ENCODE data around the gene GGT1. TPM values are rescaled to one million over a fixed set of nuclear protein-coding genes. Genes with fewer than 3 reads are reported as not detected.
"Not testable (repeated sequence)": the region's sequence is repeated elsewhere in the genome, so short reads cannot be mapped to it uniquely, and the experiment has no call there.

GGT1 gene
- total RNA-seq, 1 donor from 2014 or later = 47.0 TPM

- no peaks in the 10 kb centered on the region for H3K36me3 Mint-ChIP-seq (ENCODE audit: low read depth)
- peaks cover 2% of the 10 kb centered on the region for H3K4me1 Mint-ChIP-seq (ENCODE audit: low read depth)
- no peak for DNase-seq (ENCODE audit: low spot score)
- H3K9me3 Mint-ChIP-seq = no peaks in the 10 kb centered on the region
- no peaks in the 10 kb centered on the region for H3K27me3 Mint-ChIP-seq (ENCODE audit: low read depth)
- intact Hi-C loops (cut with micrococcal nuclease) = no loop called here
- H3K4me3 Mint-ChIP-seq (ENCODE audit: low read depth) = no peak overlapping the region
- H3K27ac Mint-ChIP-seq = no peak overlapping the region
These were observed 15.0 kb upstream of the GGT1 start for GRCh38 chr22:24587948-24588347.

GRCh38 chr22:24588381-24588756, 14.6 kb upstream of the GGT1 start:
- no peak for DNase-seq (ENCODE audit: low spot score)
- Mint-ChIP-seq H3K4me1 (ENCODE audit: low read depth) (peaks cover 3% of the 10 kb centered on the region), H3K36me3 (ENCODE audit: low read depth) (no peaks in the 10 kb centered on the region), H3K9me3 (no peaks in the 10 kb centered on the region), H3K4me3 (ENCODE audit: low read depth) (no peak overlapping the region), H3K27me3 (ENCODE audit: low read depth) (no peaks in the 10 kb centered on the region), H3K27ac (no peak overlapping the region)
- intact Hi-C loops (cut with micrococcal nuclease) = no loop called here

- no peak for DNase-seq (ENCODE audit: low spot score)
- Mint-ChIP-seq H3K4me3 (ENCODE audit: low read depth) (no peak overlapping the region), H3K27ac (no peak overlapping the region), H3K4me1 (ENCODE audit: low read depth) (peaks cover 4% of the 10 kb centered on the region), H3K27me3 (ENCODE audit: low read depth) (no peaks in the 10 kb centered on the region), H3K36me3 (ENCODE audit: low read depth) (no peaks in the 10 kb centered on the region), H3K9me3 (no peaks in the 10 kb centered on the region)
- intact Hi-C loops (cut with micrococcal nuclease) = no loop called here
These were observed 14.1 kb upstream of the GGT1 start for GRCh38 chr22:24588757-24589481.

DNA sequence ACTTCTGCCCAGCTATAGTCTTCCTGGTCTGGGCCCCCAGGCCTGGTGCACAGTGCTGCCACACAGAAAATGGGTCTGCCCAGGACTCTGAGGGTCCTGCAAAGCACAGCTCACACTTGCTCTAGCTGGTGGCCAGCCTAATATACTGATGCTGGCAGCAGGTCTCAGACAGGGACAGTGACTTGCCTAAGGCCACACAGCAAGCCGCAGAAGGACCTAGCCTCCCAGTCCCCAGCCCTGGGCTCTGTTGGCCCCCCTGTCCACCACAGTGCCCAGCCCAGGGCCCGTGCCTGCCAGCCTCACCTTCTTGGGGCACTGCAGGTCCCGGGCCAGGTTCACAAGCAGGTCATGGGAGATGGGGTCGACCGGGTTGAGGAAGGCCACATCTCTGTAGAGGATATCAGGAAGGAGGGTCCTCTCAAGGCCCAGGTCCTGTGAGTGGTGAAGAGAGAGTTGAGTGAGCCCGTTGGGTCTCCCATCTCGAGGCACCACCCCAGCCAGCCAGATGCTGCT, 13.4 kb upstream of the GGT1 start:
- Mint-ChIP-seq H3K4me1 (ENCODE audit: low read depth) (peaks cover 4% of the 10 kb centered on the region), H3K36me3 (ENCODE audit: low read depth) (no peaks in the 10 kb centered on the region), H3K27ac (no peak overlapping the region), H3K9me3 (no peaks in the 10 kb centered on the region), H3K27me3 (ENCODE audit: low read depth) (peaks cover 1% of the 10 kb centered on the region), H3K4me3 (ENCODE audit: low read depth) (no peak overlapping the region)
- DNase-seq (ENCODE audit: low spot score) = no peak
- intact Hi-C loops (cut with micrococcal nuclease) = no loop called here

DNA sequence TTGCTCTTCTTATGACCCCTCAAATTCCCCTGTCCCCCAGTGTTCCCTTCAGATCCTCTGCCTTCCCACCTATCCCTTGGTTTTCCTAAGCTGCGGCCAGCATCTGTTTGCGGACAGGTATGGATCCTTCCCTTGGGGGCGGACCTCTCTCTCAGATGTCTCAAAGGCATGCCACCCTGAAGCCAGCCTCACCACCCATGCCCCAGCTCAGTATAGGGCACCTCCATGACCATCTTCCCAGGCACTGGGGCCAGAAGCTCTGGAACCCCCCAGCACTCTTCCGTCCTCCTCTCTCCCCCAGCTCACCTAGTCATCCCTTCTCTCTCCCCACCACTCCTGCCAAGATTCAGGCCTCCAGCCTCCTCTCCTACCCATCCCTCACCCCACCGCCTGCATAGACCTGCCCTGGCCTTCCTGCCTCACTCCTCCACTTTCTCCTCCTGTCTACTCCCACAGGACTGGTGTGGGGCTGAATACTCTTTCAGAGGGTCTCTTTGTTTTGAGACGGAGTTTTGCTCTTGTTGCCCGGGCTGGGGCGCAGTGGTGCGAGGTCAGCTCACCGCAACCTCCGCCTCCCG, 12.3 kb upstream of the GGT1 start:
- peaks cover 1% of the 10 kb centered on the region for H3K27me3 Mint-ChIP-seq (ENCODE audit: low read depth)
- H3K4me3 Mint-ChIP-seq (ENCODE audit: low read depth) = no peak overlapping the region
- DNase-seq (ENCODE audit: low spot score) = no peak
- peaks cover 4% of the 10 kb centered on the region for H3K4me1 Mint-ChIP-seq (ENCODE audit: low read depth)
- H3K36me3 Mint-ChIP-seq (ENCODE audit: low read depth) = no peaks in the 10 kb centered on the region
- intact Hi-C loops (cut with micrococcal nuclease) = no loop called here
- no peak overlapping the region for H3K27ac Mint-ChIP-seq
- H3K9me3 Mint-ChIP-seq = no peaks in the 10 kb centered on the region

- no peaks in the 10 kb centered on the region for H3K9me3 Mint-ChIP-seq
- no peaks in the 10 kb centered on the region for H3K36me3 Mint-ChIP-seq (ENCODE audit: low read depth)
- no peak for DNase-seq (ENCODE audit: low spot score)
- intact Hi-C loops (cut with micrococcal nuclease) = no loop called here
- H3K4me3 Mint-ChIP-seq (ENCODE audit: low read depth) = peak overlapping the region; percentile 39
- H3K4me1 Mint-ChIP-seq (ENCODE audit: low read depth) = peaks cover 4% of the 10 kb centered on the region
- peaks cover 1% of the 10 kb centered on the region for H3K27me3 Mint-ChIP-seq (ENCODE audit: low read depth)
- H3K27ac Mint-ChIP-seq = no peak overlapping the region
These were observed 11.6 kb upstream of the GGT1 start for GRCh38 chr22:24591286-24591830.

- Mint-ChIP-seq H3K4me1 (ENCODE audit: low read depth) (peaks cover 4% of the 10 kb centered on the region), H3K27ac (peak overlapping the region; percentile 71), H3K36me3 (ENCODE audit: low read depth) (no peaks in the 10 kb centered on the region)
These were observed 10.7 kb upstream of the GGT1 start for GRCh38 chr22:24592058-24592850.

DNA sequence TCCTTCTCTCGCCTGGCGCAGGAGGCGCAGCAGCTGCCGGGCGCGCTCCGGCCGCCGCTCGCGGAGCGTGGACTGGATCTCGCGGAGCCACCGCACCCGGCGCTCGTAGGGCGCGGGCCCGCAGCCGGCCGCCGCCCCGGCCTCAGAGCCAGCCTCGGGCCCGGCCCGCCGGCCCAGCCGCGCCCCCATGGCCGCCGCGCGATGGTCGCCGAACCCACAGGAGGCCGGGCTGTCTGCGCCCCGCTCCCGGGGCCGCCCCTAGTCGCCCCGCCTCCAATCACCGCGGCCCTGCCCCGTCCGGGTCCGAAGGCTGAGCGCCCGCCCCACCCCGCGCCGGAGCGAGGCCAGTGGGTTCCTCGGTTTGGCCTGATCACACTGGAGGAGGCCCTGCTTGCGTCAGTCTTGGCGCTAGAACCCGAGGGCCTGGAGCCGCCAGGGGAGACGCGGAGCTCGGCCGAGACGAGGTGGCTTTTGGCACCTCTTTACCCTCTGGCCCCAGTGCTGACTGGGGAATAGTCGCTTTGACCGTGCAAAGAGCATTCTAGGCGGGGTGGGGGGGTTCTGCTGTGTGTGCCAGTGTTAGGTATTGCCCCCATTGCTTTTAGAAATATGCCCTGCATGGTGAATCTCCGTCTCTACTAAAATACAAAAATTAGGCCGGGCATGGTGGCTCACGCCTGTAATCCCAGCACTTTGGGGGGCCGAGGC, 10.0 kb upstream of the GGT1 start, which contains the start of gene LRRC75B:
LRRC75B (minus strand) TSS at position 223 of the 708 bp plus-strand sequence; CDS start at position 189, 34 bp downstream.
- Mint-ChIP-seq H3K4me1 (ENCODE audit: low read depth) (peaks cover 4% of the 10 kb centered on the region), H3K27ac (peak within 1 kb of the TSS; percentile 71), H3K9me3 (no peaks in the 10 kb centered on the region), H3K4me3 (ENCODE audit: low read depth) (peak within 1 kb of the TSS; percentile 90), H3K27me3 (ENCODE audit: low read depth) (peaks cover 1% of the 10 kb centered on the region), H3K36me3 (ENCODE audit: low read depth) (no peaks in the 10 kb centered on the region)
- intact Hi-C loops (cut with micrococcal nuclease) = no loop called here
- DNase-seq (ENCODE audit: low spot score) = peak; percentile 30

More at GRCh38 chr22:24592058-24592850, 10.7 kb upstream of the GGT1 start:
- intact Hi-C loops (cut with micrococcal nuclease) = no loop called here
- Mint-ChIP-seq H3K27me3 (ENCODE audit: low read depth) (peaks cover 1% of the 10 kb centered on the region), H3K4me3 (ENCODE audit: low read depth) (peak overlapping the region; percentile 90), H3K9me3 (no peaks in the 10 kb centered on the region)
- DNase-seq (ENCODE audit: low spot score) = no peak

DNA sequence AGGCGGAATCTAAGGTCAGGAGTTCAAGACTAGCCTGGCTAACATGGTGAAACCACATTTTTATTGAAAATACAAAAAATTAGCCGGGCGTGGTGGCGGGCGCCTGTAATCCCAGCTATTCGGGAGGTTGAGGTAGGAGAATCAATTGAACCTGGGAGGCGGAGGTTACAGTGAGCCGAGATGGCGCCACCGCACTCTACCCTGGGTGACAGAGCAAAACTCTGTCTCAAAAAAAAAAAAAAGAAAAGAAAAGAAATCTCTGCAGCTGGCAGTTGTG, 9.5 kb upstream of the GGT1 start:
- intact Hi-C loops (cut with micrococcal nuclease); H3K27ac Mint-ChIP-seq; H3K27me3 Mint-ChIP-seq (ENCODE audit: low read depth); DNase-seq (ENCODE audit: low spot score); H3K4me1 Mint-ChIP-seq (ENCODE audit: low read depth); H3K9me3 Mint-ChIP-seq; H3K36me3 Mint-ChIP-seq (ENCODE audit: low read depth): not testable (repeated sequence)
- peak overlapping the region; percentile 57 for H3K4me3 Mint-ChIP-seq (ENCODE audit: low read depth)

- H3K36me3 Mint-ChIP-seq (ENCODE audit: low read depth) = no peaks in the 10 kb centered on the region
- peaks cover 1% of the 10 kb centered on the region for H3K27me3 Mint-ChIP-seq (ENCODE audit: low read depth)
- no peak overlapping the region for H3K27ac Mint-ChIP-seq
- DNase-seq (ENCODE audit: low spot score) = no peak
- peaks cover 4% of the 10 kb centered on the region for H3K4me1 Mint-ChIP-seq (ENCODE audit: low read depth)
- intact Hi-C loops (cut with micrococcal nuclease) = no loop called here
- no peaks in the 10 kb centered on the region for H3K9me3 Mint-ChIP-seq
- peak overlapping the region; percentile 57 for H3K4me3 Mint-ChIP-seq (ENCODE audit: low read depth)
These were observed 9.0 kb upstream of the GGT1 start for GRCh38 chr22:24593836-24594568.

GRCh38 chr22:24594569-24595120, 8.3 kb upstream of the GGT1 start:
- Mint-ChIP-seq H3K27me3 (ENCODE audit: low read depth) (peaks cover 1% of the 10 kb centered on the region), H3K36me3 (ENCODE audit: low read depth) (no peaks in the 10 kb centered on the region), H3K4me3 (ENCODE audit: low read depth) (no peak overlapping the region), H3K9me3 (no peaks in the 10 kb centered on the region), H3K4me1 (ENCODE audit: low read depth) (peaks cover 6% of the 10 kb centered on the region), H3K27ac (no peak overlapping the region)
- intact Hi-C loops (cut with micrococcal nuclease) = no loop called here
- no peak for DNase-seq (ENCODE audit: low spot score)

GRCh38 chr22:24595228-24595627, 7.8 kb upstream of the GGT1 start:
- Mint-ChIP-seq H3K9me3 (no peaks in the 10 kb centered on the region), H3K4me3 (ENCODE audit: low read depth) (no peak overlapping the region), H3K27ac (no peak overlapping the region), H3K36me3 (ENCODE audit: low read depth) (no peaks in the 10 kb centered on the region), H3K4me1 (ENCODE audit: low read depth) (peaks cover 6% of the 10 kb centered on the region), H3K27me3 (ENCODE audit: low read depth) (peaks cover 1% of the 10 kb centered on the region)
- intact Hi-C loops (cut with micrococcal nuclease) = no loop called here
- DNase-seq (ENCODE audit: low spot score) = no peak
